ENCODE measurements around the gene TSPAN5.

DNA sequence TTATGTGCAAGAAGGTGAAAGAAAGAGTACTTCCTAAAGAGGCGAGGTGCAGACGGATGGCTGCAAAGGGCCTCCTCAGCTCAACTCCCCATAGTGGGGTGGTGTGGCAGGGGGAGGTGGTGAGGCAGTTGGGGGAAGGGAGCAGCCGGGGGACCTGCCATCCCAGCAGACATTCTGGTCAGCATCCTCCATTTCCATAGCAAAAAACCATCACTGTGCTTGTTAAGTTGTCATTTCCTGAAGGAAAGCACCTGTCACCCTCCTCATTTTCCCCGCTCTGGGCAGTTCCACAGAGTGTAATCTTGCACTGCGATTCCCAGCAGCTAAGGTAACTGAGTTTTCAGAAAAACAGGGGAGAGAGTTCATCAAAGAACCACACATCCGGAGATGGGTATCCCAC, 51.5 kb downstream of the TSPAN5 start:
- TF ChIP-seq, protein P1, sequence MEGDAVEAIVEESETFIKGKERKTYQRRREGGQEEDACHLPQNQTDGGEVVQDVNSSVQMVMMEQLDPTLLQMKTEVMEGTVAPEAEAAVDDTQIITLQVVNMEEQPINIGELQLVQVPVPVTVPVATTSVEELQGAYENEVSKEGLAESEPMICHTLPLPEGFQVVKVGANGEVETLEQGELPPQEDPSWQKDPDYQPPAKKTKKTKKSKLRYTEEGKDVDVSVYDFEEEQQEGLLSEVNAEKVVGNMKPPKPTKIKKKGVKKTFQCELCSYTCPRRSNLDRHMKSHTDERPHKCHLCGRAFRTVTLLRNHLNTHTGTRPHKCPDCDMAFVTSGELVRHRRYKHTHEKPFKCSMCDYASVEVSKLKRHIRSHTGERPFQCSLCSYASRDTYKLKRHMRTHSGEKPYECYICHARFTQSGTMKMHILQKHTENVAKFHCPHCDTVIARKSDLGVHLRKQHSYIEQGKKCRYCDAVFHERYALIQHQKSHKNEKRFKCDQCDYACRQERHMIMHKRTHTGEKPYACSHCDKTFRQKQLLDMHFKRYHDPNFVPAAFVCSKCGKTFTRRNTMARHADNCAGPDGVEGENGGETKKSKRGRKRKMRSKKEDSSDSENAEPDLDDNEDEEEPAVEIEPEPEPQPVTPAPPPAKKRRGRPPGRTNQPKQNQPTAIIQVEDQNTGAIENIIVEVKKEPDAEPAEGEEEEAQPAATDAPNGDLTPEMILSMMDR (IDR thresholded peaks at IDR 0.05), result no peak
- TF ChIP-seq POLR2A (IDR thresholded peaks at IDR 0.05), result no peak

Measured in lower leg skin (tissue), 3 donors.